Adipocyte (in vitro differentiated cells): ENCODE measurements around the gene ENOX1.
"Not testable (repeated sequence)": the region's sequence is repeated elsewhere in the genome, so short reads cannot be mapped to it uniquely, and the experiment has no call there.

Experiments
- DNase-seq: peaks from one replicate; pipeline ENCODE4 v3.0.0-alpha.2; 2015; ENCODE audit warnings: low read depth
- H3K27me3 ChIP-seq: replicated peaks from 2 replicates; pipeline ENCODE4 v1.7.0; 2013; ENCODE audit warnings: mild to moderate bottlenecking, low read length, moderate library complexity; ENCODE audit not compliant: control insufficient read depth, insufficient read depth
- H3K36me3 ChIP-seq: 2 replicates; pipeline ENCODE4 v1.7.0; 2013; ENCODE audit warnings: low read length, mild to moderate bottlenecking, moderate library complexity; ENCODE audit not compliant: control insufficient read depth, insufficient read depth, severe bottlenecking
- H3K4me1 ChIP-seq: 2 replicates; pipeline ENCODE4 v1.7.0; 2013; ENCODE audit warnings: mild to moderate bottlenecking, low read length, moderate library complexity; ENCODE audit not compliant: control insufficient read depth, insufficient read depth
- H3K4me3 ChIP-seq: 2 replicates; pipeline ENCODE4 v1.7.0; 2013; ENCODE audit warnings: mild to moderate bottlenecking, low read length, moderate library complexity
- H3K9ac ChIP-seq: 2 replicates; pipeline ENCODE4 v1.7.0; 2013; ENCODE audit warnings: mild to moderate bottlenecking, low read length, moderate library complexity
- H3K9me3 ChIP-seq: 2 replicates; pipeline ENCODE4 v1.7.0; 2013; ENCODE audit warnings: mild to moderate bottlenecking, low read length, moderate library complexity; ENCODE audit not compliant: control insufficient read depth

The ENOX1 gene

DNA sequence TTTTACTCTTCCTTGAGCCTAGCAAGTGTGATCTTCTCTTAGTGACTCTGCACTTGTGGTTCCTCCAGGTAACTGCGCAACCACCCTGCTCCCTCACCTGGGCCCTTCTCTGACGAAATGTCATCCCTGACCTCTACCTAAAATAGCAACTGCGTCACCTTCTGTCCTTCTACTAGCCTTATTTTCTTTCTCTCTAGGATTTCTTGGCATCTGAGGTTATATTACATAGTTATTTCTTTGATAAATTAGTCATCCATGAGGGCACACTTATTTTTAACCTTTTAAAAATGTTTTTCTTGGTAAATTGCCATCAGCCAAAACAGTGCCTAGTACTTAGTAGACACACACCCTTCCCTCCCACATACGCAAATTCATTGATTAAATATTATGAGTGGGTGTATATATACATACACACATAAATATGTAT, 355.5 kb downstream of the ENOX1 start:
- Histone ChIP-seq H3K27me3 (no peaks in the 10 kb centered on the region), H3K9ac (no peak overlapping the region), H3K4me3 (no peak overlapping the region), H3K4me1 (peaks cover 5% of the 10 kb centered on the region), H3K36me3 (no peaks in the 10 kb centered on the region), H3K9me3 (no peaks in the 10 kb centered on the region)
- DNase-seq, result no peak

DNA sequence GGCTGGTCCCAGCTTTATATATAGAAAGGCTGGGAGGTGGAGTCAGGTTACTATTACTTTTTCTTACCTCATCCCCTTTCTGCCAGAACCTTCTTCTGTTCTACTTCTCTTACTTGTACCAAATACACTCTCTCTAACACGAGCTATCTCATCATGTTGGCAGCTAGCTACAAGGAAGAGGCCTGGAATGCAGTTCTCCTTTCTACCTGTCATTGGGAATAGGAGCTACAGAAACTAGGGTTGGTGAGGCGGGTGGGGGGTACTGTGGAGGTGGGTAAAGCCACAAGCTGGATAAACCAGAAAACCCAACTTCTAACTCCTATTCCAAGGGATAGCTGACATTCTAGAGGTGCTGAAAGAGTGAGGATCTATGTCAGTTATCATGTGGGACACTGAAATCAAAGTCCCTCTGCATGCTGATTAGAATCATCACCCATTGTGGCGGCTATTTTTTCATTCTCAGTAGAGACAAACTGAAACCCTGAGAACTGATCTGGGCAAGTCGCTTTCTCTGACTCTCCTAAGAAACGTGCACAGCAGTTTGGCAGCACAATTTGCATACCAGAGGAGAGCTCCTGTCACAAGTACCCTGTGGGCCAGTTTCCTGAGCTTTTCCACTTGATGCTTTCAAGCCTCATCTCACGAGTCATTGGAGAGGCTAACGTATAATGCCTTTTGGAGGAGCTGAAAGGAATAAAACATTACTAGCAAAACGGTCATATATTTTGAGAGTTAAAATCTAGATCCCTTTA, 358.1 kb downstream of the ENOX1 start:
- Histone ChIP-seq H3K27me3 (no peaks in the 10 kb centered on the region), H3K4me1 (no peaks in the 10 kb centered on the region), H3K9me3 (no peaks in the 10 kb centered on the region), H3K9ac (no peak overlapping the region), H3K36me3 (no peaks in the 10 kb centered on the region), H3K4me3 (no peak overlapping the region)
- DNase-seq, result no peak

DNA sequence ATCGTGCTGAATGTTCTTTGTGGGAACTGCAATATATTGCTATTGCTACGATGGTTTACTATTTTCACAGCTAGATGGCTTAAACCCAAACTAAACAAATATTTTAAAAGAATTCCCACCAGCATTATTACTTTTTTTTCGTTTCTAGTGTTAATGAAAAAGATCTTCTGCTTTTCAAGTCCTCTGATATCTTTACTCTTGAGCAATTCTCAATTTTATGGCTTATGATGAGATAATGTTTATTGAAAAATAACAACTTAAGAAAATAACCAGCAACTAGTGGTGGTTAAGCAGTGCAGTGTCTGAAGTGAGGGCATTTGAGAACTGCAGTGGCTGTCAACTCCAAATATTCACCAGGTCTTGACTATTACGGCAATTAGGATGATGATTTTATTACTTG, 360.4 kb downstream of the ENOX1 start:
- Histone ChIP-seq H3K9me3 (no peaks in the 10 kb centered on the region), H3K27me3 (no peaks in the 10 kb centered on the region), H3K4me1 (no peaks in the 10 kb centered on the region), H3K9ac (no peak overlapping the region), H3K4me3 (no peak overlapping the region), H3K36me3 (no peaks in the 10 kb centered on the region)
- no peak for DNase-seq

DNA sequence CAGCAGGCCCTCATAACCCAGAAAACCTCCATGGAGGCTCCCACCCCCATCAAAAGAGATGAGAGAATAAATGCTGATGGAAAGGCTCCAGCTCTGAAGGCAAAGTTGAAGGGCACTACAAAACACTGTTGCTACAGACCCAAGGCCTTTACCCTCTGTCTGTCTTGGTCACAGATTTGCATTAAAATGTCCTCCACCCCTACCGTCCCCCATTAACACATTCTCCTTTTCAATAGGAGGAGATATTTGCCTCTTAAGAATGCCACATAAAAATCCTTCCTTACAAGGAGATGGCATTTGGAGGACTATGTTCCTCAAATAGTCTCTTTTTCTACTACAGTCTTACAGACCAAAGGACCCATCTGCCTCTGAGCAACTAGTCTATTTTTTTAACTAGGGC, 361.5 kb downstream of the ENOX1 start:
- no peaks in the 10 kb centered on the region for H3K36me3 ChIP-seq
- H3K4me3 ChIP-seq, result no peak overlapping the region
- no peaks in the 10 kb centered on the region for H3K4me1 ChIP-seq
- DNase-seq, result no peak
- H3K27me3 ChIP-seq, result no peaks in the 10 kb centered on the region
- H3K9me3 ChIP-seq, result peaks cover 6% of the 10 kb centered on the region
- no peak overlapping the region for H3K9ac ChIP-seq

DNA sequence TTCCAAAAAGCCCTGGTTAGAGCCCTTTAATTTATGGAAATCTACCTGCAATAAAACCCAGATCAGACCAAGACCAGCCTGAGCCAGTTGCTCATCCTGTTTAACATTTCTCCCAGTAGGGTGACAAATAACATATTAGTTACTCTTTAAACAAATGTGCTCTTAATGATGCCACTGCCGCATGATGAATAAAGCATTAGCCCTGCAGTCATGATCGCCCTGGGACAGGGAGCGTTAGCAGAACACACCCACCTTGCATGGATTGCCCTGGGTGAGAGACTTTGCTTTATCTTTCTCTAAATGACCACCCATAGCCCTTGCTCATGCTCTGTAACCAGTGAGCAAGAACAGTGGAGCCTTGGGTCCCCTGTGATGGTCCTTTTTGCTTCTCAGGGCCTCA, 362.4 kb downstream of the ENOX1 start:
- no peak for DNase-seq
- H3K27me3 ChIP-seq, result no peaks in the 10 kb centered on the region
- H3K4me3 ChIP-seq, result no peak overlapping the region
- H3K36me3 ChIP-seq, result no peaks in the 10 kb centered on the region
- H3K9ac ChIP-seq, result no peak overlapping the region
- peaks cover 9% of the 10 kb centered on the region for H3K9me3 ChIP-seq
- H3K4me1 ChIP-seq, result no peaks in the 10 kb centered on the region

DNA sequence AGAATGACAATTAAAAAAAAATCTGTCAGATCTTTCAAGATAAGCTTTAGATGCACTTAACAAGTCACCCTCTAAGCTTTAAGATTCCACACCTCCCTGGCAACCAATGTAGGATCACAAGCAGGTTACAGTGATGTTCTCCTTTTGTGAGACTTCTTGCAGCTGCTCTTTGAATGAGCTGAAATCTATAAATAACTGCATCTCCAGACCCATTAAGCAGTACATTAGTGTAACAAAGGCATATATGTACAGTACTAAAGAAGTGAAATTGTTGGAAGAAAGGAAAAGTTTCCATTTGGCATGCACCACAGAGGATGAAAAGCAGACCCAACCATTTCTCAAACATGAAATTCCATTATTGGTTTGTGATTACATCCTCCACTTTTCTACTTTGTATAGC, 364.7 kb downstream of the ENOX1 start:
- DNase-seq, result no peak
- Histone ChIP-seq H3K4me1 (no peaks in the 10 kb centered on the region), H3K9me3 (peaks cover 9% of the 10 kb centered on the region), H3K4me3 (no peak overlapping the region), H3K9ac (no peak overlapping the region), H3K36me3 (no peaks in the 10 kb centered on the region), H3K27me3 (no peaks in the 10 kb centered on the region)

DNA sequence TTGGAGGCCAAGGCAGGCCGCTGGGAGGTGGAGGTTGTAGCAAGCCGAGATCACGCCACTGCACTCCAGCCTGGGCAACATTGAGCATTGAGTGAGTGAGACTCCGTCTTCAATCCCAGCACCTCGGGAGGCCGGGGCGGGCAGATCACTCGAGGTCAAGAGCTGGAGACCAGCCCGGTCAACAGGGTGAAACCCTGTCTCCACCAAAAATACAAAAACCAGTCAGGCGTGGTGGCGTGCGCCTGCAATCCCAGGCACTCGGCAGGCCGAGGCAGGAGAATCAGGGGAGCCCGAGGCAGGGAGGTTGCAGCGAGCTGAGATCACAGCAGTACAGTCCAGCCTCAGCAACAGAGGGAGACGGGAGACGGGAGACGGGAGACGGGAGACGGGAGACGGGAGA, 369.9 kb downstream of the ENOX1 start:
- H3K4me3 ChIP-seq, H3K27me3 ChIP-seq, H3K4me1 ChIP-seq, H3K9me3 ChIP-seq, DNase-seq, H3K9ac ChIP-seq, H3K36me3 ChIP-seq: not testable (repeated sequence)

DNA sequence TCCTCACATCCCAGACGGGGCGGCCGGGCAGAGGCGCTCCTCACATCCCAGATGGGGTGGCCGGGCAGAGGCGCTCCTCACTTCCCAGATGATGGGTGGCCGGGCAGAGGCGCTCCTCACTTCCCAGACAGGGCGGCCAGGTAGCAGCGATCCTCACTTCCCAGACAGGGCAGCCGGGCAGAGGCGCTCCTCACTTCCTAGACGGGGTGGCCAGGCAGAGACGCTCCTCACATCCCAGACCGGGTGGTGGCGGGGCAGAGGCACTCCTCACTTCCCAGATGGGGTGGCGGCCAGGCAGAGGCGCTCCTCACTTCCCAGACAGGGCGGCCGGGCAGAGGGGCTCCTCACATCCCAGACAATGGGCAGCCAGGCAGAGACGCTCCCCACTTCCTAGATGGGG, 370.4 kb downstream of the ENOX1 start:
- H3K36me3 ChIP-seq, H3K9me3 ChIP-seq, H3K4me1 ChIP-seq, DNase-seq, H3K27me3 ChIP-seq, H3K4me3 ChIP-seq, H3K9ac ChIP-seq: not testable (repeated sequence)

DNA sequence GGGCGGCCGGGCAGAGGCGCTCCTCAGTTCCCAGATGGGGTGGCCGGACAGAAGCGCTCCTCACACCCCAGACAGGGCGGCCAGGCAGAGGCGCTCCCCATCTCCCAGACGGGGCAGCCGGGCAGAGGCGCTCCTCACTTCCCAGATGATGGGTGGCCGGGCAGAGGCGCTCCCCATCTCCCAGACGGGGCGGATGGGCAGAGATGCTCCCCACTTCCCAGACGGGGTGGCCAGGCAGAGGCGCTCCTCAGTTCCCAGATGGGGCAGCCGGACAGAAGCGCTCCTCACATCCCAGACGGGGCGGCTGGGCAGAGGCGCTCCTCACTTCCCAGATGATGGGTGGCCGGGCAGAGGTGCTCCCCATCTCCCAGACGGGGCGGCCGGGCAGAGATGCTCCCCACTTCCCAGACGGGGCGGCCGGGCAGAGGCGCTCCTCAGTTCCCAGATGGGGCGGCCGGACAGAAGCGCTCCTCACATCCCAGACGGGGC, 370.8 kb downstream of the ENOX1 start:
- not testable (repeated sequence) for H3K9me3 ChIP-seq, H3K27me3 ChIP-seq, H3K36me3 ChIP-seq, H3K4me1 ChIP-seq, DNase-seq, H3K4me3 ChIP-seq, H3K9ac ChIP-seq

DNA sequence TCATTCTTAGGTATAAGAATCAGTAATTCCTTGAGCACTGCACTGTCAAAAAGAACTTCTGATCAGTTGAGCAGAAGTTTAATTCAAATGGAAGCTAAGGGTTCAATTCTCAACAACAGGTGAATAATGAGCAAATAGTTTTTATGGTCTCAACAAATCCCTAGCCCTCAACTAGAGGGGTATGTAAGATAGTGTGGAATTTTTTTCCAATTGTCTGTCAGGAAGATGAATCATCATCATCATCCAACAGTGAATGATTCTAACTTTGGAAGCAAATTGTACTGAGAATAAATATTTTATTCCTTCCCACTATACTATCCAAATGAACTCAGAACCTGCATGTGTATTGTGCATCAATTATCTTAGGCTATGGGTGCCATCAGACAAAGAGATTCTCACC, 372.7 kb downstream of the ENOX1 start:
- Histone ChIP-seq H3K9me3 (no peaks in the 10 kb centered on the region), H3K4me1 (no peaks in the 10 kb centered on the region), H3K4me3 (no peak overlapping the region), H3K36me3 (no peaks in the 10 kb centered on the region), H3K9ac (no peak overlapping the region), H3K27me3 (no peaks in the 10 kb centered on the region)
- DNase-seq, result no peak

DNA sequence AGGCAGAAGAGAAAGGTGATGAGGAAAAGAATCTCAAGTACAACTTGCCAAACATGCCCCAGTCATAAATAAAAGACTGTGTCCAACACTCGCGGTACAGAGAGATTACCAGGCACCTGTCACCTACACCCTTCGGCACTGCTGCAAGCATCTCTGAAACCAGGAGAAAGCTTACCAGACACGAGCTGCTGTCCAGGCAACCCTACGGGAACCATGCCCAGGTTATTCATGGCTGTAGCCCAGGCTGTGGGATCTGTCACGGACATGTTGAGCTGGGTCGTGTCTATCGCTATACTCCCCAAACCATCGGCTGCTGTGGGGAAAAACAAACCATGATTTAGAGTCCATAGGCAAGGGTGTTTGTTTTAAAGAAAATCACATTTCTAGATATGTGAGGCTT, 375.0 kb downstream of the ENOX1 start:
- Histone ChIP-seq H3K4me3 (no peak overlapping the region), H3K4me1 (no peaks in the 10 kb centered on the region), H3K9ac (no peak overlapping the region), H3K27me3 (no peaks in the 10 kb centered on the region), H3K9me3 (no peaks in the 10 kb centered on the region), H3K36me3 (no peaks in the 10 kb centered on the region)
- no peak for DNase-seq

DNA sequence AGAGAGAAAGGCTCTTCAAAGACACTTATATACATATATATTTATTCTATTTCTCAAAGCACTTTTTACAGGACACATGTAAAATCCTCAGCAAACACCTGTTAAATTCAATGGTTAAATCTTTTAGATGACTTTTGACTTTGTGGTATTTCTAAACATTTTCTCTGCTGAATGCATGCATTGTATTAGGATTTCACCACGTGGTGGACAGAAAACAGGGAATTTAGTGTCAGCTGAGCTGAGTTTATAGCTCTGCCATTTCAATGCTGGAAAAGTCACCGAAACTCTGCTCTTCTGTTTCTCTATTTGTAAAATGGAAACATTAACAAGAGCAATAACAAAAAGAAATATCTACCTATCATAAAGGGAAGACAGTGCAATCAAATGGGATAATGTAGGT, 375.6 kb downstream of the ENOX1 start:
- no peak for DNase-seq
- Histone ChIP-seq H3K27me3 (no peaks in the 10 kb centered on the region), H3K4me1 (no peaks in the 10 kb centered on the region), H3K9me3 (no peaks in the 10 kb centered on the region), H3K4me3 (no peak overlapping the region), H3K36me3 (no peaks in the 10 kb centered on the region), H3K9ac (no peak overlapping the region)
